ENCODE measurements around the gene FBXO7.

The FBXO7 gene

GRCh38 chr22:32512267-32512982 is 37.8 kb downstream of the FBXO7 start:
- Histone ChIP-seq H3K79me2 (ENCODE audit: insufficient read depth, low read length) (no peaks in the 10 kb centered on the region), H3K9ac (ENCODE audit: low read depth, low read length, poor library complexity, severe bottlenecking) (no peak overlapping the region), H3K4me2 (ENCODE audit: low read depth, low read length, poor library complexity, severe bottlenecking) (no peak overlapping the region), H3K4me3 (ENCODE audit: low read length, poor library complexity, severe bottlenecking) (no peak overlapping the region), H3K4me1 (ENCODE audit: insufficient read depth, low read length, poor library complexity, severe bottlenecking) (no peaks in the 10 kb centered on the region), H3K9me2 (replicated peaks; ENCODE audit: low read depth, low read length) (no peaks in the 10 kb centered on the region), H2AFZ (ENCODE audit: low read length) (no peak overlapping the region), H3F3A (ENCODE audit: low read depth) (no peaks in the 10 kb centered on the region), H3K36me3 (ENCODE audit: insufficient read depth, low read length) (no peaks in the 10 kb centered on the region), H3K9me3 (ENCODE audit: insufficient read depth, low read depth, low read length) (no peaks in the 10 kb centered on the region), H4K20me1 (ENCODE audit: insufficient read depth, low read length, poor library complexity, severe bottlenecking) (no peaks in the 10 kb centered on the region), H3K27me3 (ENCODE audit: insufficient read depth, low read length, poor library complexity, severe bottlenecking) (no peaks in the 10 kb centered on the region)
- no peak for TF ChIP-seq EZH2phosphoT487 (IDR thresholded peaks at IDR 0.05; ENCODE audit: borderline replicate concordance)
- no peak for TF ChIP-seq CTCF (conservative IDR thresholded peaks at IDR 0.05; ENCODE audit: low read length)

GRCh38 chr22:32515084-32515483 is 40.5 kb downstream of the FBXO7 start:
- Histone ChIP-seq H3K9me2 (replicated peaks; ENCODE audit: low read depth, low read length) (no peaks in the 10 kb centered on the region), H2AFZ (ENCODE audit: low read length) (no peak overlapping the region), H3K4me1 (ENCODE audit: insufficient read depth, low read length, poor library complexity, severe bottlenecking) (no peaks in the 10 kb centered on the region), H3K36me3 (ENCODE audit: insufficient read depth, low read length) (no peaks in the 10 kb centered on the region), H3K4me2 (ENCODE audit: low read depth, low read length, poor library complexity, severe bottlenecking) (no peak overlapping the region), H3K27me3 (ENCODE audit: insufficient read depth, low read length, poor library complexity, severe bottlenecking) (no peaks in the 10 kb centered on the region), H3K9ac (ENCODE audit: low read depth, low read length, poor library complexity, severe bottlenecking) (no peak overlapping the region), H3K4me3 (ENCODE audit: low read length, poor library complexity, severe bottlenecking) (no peak overlapping the region), H3K9me3 (ENCODE audit: insufficient read depth, low read depth, low read length) (no peaks in the 10 kb centered on the region), H3K79me2 (ENCODE audit: insufficient read depth, low read length) (no peaks in the 10 kb centered on the region), H3F3A (ENCODE audit: low read depth) (no peaks in the 10 kb centered on the region), H4K20me1 (ENCODE audit: insufficient read depth, low read length, poor library complexity, severe bottlenecking) (no peaks in the 10 kb centered on the region)
- TF ChIP-seq CTCF (conservative IDR thresholded peaks at IDR 0.05; ENCODE audit: low read length), result no peak
- no peak for TF ChIP-seq EZH2phosphoT487 (IDR thresholded peaks at IDR 0.05; ENCODE audit: borderline replicate concordance)

GRCh38 chr22:32517488-32517887 is 42.9 kb downstream of the FBXO7 start:
- Histone ChIP-seq H3K4me2 (ENCODE audit: low read depth, low read length, poor library complexity, severe bottlenecking) (no peak overlapping the region), H3F3A (ENCODE audit: low read depth) (no peaks in the 10 kb centered on the region), H3K79me2 (ENCODE audit: insufficient read depth, low read length) (no peaks in the 10 kb centered on the region), H3K36me3 (ENCODE audit: insufficient read depth, low read length) (no peaks in the 10 kb centered on the region), H3K9ac (ENCODE audit: low read depth, low read length, poor library complexity, severe bottlenecking) (no peak overlapping the region), H2AFZ (ENCODE audit: low read length) (no peak overlapping the region), H3K4me3 (ENCODE audit: low read length, poor library complexity, severe bottlenecking) (no peak overlapping the region), H3K9me3 (ENCODE audit: insufficient read depth, low read depth, low read length) (no peaks in the 10 kb centered on the region), H4K20me1 (ENCODE audit: insufficient read depth, low read length, poor library complexity, severe bottlenecking) (no peaks in the 10 kb centered on the region), H3K9me2 (replicated peaks; ENCODE audit: low read depth, low read length) (no peaks in the 10 kb centered on the region), H3K27me3 (ENCODE audit: insufficient read depth, low read length, poor library complexity, severe bottlenecking) (no peaks in the 10 kb centered on the region), H3K4me1 (ENCODE audit: insufficient read depth, low read length, poor library complexity, severe bottlenecking) (no peaks in the 10 kb centered on the region)
- no peak for TF ChIP-seq EZH2phosphoT487 (IDR thresholded peaks at IDR 0.05; ENCODE audit: borderline replicate concordance)
- TF ChIP-seq CTCF (conservative IDR thresholded peaks at IDR 0.05; ENCODE audit: low read length), result no peak
